Measurements from ENCODE around the gene SPSB3. TPM values are rescaled to one million over a fixed set of nuclear protein-coding genes. Genes with fewer than 3 reads are reported as not detected.

The SPSB3 gene
- total and polyA plus RNA-seq, 2 of the 13 experiments (the other 11 are each of a cell fraction or from before 2014, with no cell fraction given): 13.2 to 21.9 TPM

GRCh38 chr16:1828645-1829410, 46.5 kb upstream of the SPSB3 start (continued):
- peak; percentile 13 to 84; a peak in 3 of 4 replicates for TF ChIP-seq EP300 (IDR thresholded peaks at IDR 0.05; ENCODE audit: low read depth in 2 of 2, low read length in 2 of 2)
- TF ChIP-seq EP300 (CRISPR knock-in tag; IDR thresholded peaks at IDR 0.05; ENCODE audit: borderline replicate concordance): peak; percentile 19; the same call in 1 of the 2 replicates
- peak; percentile 82; the same call in 1 of the 2 replicates for TF ChIP-seq ZMYM2 (CRISPR knock-in tag; IDR thresholded peaks at IDR 0.05)
- TF ChIP-seq HNF1A (IDR thresholded peaks at IDR 0.05; ENCODE audit: low read depth): peak; percentile 83
- TF ChIP-seq HNF1A (CRISPR knock-in tag; IDR thresholded peaks at IDR 0.05; ENCODE audit: borderline replicate concordance): peak; percentile 93
- TF ChIP-seq ZNF652 (CRISPR knock-in tag; IDR thresholded peaks at IDR 0.05; ENCODE audit: borderline replicate concordance, low read depth): peak; percentile 78
- TF ChIP-seq FOXO1 (CRISPR knock-in tag; IDR thresholded peaks at IDR 0.05): peak; percentile 35; the same call in 1 of the 2 replicates
- peak; percentile 79; the same call in 1 of the 2 replicates for TF ChIP-seq ZNF614 (CRISPR knock-in tag; IDR thresholded peaks at IDR 0.05; ENCODE audit: borderline replicate concordance)
- no peak for TF ChIP-seq AFF4 (CRISPR knock-in tag; IDR thresholded peaks at IDR 0.05)
- TF ChIP-seq ZNF207 (IDR thresholded peaks at IDR 0.05; ENCODE audit: borderline replicate concordance): no peak
- TF ChIP-seq SRSF9 (IDR thresholded peaks at IDR 0.05; ENCODE audit: borderline replicate concordance, insufficient read depth, low read depth, low read length, poor library complexity, severe bottlenecking): no peak
- TF ChIP-seq ZHX2 (IDR thresholded peaks at IDR 0.05; ENCODE audit: low read depth): no peak
- no peak; the same call in 1 of the 2 replicates for TF ChIP-seq ZHX2 (CRISPR knock-in tag; IDR thresholded peaks at IDR 0.05; ENCODE audit: borderline replicate concordance)
- TF ChIP-seq BORCS8-MEF2B (CRISPR knock-in tag; IDR thresholded peaks at IDR 0.05): 0 out of 2 replicates have a peak, but pooled peaks have one; percentile 59

Measured in HepG2 (cell line).